NCI-H510A treated with DMSO at 0.1 percent for 48 hours (cell line): ENCODE data around the gene ASL.
"Not testable (repeated sequence)": the region's sequence is repeated elsewhere in the genome, so short reads cannot be mapped to it uniquely, and the experiment has no call there.

Experiments
- DNase-seq: peaks from one replicate; lab custom pipeline; 2025; lab: John Stamatoyannopoulos, UW

ASL gene

DNA sequence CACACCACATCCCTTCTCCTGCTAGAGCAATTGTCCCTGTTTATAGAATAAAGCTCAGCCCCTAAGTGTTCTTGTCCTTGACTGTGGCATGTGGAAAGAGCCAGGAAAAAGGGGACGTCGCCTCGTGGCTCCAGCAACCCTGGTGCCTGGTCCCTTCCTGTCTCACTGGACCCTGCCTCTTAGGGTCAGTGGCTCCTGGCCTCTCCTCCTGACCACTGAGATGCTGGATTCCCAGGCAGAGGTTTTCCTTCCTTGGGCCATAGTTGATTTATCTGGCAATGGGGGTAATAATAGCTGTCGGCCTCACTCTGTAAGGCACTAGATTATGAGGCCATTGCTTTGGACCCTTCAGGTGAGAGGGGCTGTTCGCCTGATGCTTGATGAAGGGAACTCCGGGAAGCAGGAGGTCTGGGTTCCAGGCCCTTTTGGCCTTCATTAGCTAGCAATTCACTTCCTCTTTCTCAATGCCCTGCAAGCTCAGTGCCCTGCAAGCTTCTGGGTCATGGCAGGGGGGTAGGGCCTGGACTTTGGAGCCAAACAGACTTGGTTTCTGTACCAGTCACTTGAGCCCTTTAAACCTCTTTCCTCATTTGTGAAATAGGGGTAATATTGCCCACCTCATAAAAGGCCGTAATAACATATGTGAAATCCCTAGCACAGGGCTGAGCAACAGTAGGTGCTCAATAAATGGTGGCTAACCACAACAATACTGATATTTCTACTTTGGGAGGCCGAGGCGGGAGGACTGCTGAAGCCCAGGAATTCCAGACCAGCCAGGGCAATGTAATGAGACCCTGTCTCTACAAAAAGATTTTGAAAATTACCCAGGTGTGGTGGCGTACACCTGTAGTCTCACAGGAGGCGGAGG lies 1.1 kb downstream of the ASL start:
- DNase-seq: no peak

DNA sequence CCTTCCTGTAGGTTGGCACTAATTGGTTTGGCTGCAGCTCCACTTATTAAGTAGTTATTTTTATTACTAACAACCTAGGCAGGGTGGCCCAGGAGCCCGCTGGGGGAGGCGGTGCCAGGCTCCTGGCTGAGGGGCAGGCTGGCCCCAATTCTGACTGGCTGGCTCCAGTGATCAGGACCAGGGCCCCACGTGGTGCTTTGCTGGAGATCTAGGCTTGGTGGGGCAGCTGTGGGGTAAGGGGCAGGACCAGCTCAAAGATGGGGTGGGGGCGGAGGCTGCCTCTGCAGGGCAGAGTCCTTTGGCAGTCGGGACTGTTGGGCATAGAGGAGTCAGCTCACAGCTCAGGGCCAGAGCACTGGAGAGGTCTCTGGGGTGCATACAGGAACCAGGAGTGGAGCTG lies 2.4 kb downstream of the ASL start:
- no peak for DNase-seq

- DNase-seq: no peak
Observed at GRCh38 chr7:66082083-66082482, 6.5 kb downstream of the ASL start.

DNA sequence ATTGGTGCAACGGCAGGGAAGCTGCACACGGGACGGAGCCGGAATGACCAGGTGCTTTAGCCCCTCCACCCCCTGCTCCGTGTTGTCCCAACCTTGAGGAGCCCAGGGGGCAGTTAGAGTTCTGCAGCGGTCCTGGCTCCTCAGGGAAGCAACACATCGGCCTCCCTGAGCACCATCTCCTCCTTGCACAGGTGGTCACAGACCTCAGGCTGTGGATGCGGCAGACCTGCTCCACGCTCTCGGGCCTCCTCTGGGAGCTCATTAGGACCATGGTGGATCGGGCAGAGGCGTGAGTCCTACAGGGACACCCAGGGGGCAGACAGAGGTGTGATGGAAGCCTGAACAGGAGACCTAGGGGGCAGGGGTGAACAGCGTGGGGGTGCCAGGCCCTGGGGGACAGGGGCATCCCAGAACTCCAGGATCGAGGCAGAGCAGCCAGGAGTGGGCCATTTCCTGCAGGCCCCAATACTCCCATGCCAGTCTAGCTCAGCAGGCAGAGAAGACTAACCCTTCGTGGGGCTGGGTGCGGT lies 7.3 kb downstream of the ASL start:
- DNase-seq: no peak

DNA sequence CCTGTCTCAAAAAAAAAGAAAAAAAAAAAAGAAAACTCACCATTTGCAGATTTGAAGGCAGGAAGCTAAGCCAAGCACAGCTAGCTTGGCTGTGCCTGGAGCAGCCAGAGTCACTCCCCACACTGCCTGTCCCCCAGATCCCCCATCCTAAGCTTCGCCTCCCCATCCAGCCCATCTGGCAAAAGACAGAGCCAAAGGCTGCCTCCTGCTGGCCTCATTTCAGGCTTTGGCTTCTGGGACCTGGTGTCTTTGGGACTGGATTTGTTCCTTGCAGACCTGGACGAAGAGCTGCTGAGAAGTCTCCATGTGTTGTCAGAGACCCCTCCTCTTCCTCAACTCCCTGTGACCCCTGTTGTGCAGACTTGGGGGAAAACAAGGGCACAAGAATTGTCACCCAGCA lies 8.1 kb downstream of the ASL start:
- DNase-seq: no peak

DNA sequence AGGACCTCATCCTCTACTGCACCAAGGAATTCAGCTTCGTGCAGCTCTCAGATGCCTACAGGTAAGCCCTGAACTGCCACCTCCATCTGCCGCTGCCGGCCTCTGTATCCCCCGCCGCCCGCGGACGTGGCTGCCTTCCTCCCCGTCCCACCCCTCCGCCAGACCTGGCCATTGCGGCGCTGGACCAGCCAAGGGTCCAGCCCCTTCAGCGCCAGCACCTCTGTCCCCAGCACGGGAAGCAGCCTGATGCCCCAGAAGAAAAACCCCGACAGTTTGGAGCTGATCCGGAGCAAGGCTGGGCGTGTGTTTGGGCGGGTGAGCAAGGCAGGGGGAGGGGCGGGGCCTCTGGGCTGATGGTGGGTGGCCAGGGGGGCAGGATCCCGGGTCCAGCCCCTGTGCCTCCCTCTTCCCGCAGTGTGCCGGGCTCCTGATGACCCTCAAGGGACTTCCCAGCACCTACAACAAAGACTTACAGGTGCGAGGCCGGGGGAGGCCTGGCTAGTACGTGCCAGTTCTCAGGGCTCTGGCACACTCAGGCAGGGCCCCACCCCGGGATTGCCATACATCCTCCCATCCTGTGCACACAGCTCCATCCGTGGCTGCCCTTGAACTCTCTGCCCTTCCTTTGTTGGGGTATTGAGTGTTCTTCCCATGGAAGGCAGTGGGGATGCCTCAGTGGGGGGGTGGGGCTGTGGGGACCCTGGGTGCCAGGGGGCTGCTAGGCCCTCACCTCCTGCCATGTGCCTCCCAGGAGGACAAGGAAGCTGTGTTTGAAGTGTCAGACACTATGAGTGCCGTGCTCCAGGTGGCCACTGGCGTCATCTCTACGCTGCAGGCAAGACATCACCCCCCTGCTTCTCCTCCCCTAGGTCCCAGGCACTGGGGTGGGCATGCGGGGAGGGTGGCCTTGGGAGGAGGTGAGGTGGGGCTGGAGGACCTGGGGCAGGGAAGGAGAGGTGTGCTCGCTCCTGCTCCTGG lies 13.5 kb downstream of the ASL start:
- DNase-seq: no peak

GRCh38 chr7:66092654-66093053 lies 17.0 kb downstream of the ASL start:
- DNase-seq: no peak

DNA sequence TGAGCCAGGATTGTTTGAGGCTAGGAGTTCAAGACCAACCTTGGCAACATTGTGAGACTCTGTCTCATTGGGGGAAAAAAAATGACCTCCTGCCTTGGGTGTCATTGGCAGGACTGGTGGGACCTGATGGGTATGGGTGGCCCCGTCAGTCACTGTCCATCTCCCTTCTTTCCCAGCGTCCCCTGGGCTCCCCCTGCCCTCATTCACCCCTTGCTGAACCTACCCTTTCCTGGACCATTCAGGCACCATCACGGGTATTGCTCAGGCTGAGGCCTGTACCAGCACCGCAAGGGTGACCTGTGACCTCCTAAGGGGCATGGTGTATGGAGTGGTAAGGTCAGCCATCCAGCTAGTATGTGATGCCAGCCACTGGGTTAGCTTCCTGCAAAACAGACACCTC lies 19.4 kb downstream of the ASL start:
- no peak for DNase-seq

GRCh38 chr7:66099232-66099550 lies 23.6 kb downstream of the ASL start:
- DNase-seq: no peak

DNA sequence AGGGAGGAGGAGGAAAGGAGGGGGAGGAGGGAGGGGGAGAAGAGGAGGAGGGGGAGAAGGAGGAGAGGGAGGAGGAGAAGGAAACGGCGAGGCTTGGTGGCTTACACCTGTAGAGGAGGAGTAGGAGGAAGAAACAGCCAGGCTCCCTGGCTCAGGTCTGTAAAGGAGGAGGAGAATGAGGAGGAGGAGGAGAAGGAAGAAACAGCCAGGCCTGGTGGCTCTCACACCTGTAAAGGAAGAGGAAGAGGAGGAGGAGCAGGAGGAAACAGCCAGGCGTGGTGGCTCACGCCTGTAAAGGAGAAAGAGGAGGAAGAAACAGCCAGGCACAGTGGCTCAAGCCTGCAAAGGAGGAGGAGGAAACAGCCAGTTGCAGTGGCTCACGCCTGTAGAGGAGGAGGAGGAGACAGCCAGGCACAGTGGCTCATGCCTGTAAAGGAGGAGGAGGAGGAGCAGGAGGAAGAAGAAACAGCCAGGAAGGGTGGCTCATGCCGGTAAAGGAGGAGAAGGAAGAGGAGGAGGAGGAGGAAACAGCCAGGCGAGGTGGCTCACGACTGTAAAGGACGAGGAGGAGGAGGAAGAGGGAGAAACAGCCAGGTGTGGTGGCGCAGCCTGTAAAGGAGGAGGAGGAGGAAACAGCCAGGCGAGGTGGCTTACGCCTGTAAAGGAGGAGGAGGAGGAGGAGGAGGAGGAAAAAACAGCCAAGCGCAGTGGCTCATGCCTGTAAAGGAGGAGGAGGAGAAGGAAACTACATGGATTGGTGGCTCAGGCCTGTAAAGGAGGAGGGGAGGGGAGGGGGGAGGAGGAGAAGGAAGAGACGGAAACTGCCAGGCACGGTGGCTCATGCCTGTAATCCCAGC lies 24.2 kb downstream of the ASL start:
- DNase-seq: peak; percentile 60

- DNase-seq: no peak
Observed at GRCh38 chr7:66100408-66101050, 24.9 kb downstream of the ASL start.

- not testable (repeated sequence) for DNase-seq
Observed at GRCh38 chr7:66102168-66102567, 26.5 kb downstream of the ASL start.

- DNase-seq: not testable (repeated sequence)
Observed at GRCh38 chr7:66103994-66104393, 28.4 kb downstream of the ASL start.

DNA sequence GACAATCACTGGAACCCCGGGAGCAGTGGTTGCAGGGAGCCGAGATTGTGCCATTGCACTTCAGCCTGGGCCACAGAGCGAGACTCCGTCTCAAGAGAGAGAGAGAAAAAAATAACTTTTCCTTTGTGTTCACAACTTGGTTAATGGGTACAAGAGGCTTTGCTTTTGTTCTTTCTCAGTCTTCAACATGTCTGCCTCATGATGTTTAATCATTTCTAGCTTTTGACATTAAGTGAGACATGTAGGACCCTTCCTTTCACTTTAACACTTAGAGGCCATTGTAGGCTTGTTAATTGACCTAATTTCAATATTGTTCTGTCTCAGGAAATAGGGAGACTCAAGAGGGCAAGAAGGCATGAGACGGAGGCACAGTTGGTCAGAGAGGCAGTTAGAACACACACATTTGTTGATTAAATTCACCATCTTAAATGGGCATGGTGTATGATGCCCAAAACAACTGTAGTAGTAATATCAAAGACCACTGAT lies 29.7 kb downstream of the ASL start:
- no peak for DNase-seq

- not testable (repeated sequence) for DNase-seq
Observed at GRCh38 chr7:66108410-66108809, 32.8 kb downstream of the ASL start.

GRCh38 chr7:66110856-66111255 lies 35.2 kb downstream of the ASL start:
- no peak for DNase-seq

DNA sequence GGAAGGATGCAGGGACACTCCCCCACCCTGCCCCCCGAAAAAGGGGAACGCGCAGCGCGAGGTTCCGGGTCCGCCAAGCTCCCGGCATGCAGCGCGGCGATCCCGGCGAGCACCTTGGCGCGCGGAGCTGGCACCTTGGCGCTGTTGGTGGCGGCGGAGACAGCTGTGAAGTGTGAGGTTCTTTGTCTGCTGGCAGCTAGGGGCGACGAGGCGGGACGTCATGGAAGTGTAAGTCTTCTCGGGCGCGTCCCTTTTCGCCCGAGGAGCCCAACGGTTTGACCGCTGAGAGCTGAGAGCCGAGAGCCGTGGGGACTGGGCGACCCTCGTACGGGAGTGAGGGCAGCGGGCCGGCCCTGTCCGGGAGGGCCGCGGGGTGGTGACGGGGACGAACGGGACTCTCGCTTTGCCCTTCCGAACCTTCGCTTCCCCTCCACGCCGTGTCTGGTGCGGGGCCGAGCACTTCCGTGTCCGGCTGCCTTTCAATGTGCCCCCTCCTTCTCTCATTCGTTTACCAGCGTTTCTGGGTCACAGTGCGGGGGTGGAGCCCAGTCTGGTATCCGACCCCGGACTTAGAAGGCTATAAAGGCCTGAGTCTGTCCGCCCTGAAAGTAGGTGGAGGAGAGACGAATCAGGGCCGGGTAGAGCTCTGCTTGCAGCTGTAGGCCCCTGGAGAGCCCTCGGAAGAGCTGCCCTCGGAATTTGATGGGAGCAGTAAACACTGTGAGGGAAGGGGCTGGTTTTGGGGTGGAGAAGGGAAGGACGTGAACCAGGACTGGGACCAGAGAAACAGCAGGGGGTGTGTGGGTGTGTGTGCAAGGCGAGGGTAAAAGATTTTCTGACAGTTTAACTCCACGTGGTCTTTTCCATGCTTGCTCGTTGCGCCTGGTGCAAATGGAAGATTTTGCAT lies 39.4 kb downstream of the ASL start, which contains the start of gene CRCP:
TSS of gene CRCP (plus strand) at position 105 of the 907 bp plus-strand sequence. CDS start at position 221, 116 bp downstream.
- peak; percentile 34 for DNase-seq

GRCh38 chr7:66116680-66117420 lies 41.2 kb downstream of the ASL start:
- not testable (repeated sequence) for DNase-seq

DNA sequence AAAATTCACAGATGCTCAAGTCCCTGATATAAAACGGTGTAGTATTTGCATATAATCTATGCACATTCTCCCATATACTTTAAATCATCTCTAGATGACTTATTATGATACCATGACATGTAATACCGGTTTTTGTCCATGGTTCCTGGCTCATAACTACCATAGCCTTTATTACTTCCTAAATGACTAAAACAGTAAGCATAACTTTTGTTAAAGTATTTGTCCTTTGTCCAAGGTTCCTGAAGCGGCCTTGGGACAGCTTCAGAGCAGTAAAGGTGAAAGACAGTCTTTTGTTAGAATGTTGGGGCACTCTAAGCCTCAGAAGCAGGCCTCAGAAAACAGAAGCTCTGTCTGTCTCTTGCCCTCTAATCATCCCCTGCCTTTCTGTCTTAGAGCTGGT lies 43.0 kb downstream of the ASL start:
- DNase-seq: no peak
